Measurements from ENCODE around the gene CTNS.

The CTNS gene

DNA sequence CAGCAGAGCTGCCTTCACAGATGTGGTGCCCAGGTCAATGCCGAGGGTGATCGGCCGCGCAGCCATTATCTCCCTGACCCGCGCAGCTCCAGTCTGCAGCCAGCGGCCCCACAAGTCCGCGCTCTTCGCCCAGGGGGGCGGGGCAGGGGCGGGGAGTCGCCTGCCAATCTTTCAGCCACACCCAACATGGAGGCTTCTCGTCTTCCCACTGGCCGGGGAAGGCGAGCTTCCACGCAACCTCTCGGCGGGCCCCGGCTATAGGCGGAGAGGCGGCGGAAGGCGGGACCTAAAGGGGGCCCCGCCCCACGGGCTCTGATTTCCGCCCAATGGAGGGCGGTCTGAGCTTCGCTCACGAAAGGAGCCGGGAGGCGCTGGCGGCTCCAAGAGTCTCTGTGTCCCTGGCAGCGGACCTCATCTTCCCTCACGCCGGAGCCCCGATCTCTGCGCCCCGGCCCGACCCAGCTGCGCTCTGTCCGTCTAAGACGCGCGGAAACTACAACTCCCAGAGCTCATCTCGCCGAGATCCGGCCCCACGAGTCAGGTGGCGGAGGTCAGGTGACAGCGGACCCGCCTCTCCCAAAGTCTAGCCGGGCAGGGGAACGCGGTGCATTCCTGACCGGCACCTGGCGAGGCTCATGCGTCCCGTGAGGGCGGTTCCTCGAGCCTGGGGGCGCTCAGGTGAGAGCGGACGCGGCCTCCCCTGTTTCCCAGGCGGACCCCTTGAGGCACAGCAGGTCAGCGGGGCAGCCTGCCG is at the start of gene CTNS, which contains the start of gene SHPK:
TSS of gene CTNS (plus strand) at position 607 of the 754 bp plus-strand sequence. CDS start 3,447 bp downstream, outside the sequence.
TSS of gene SHPK (minus strand) at position 97 of the 754 bp plus-strand sequence. CDS start at position 66, 31 bp downstream.
- DNase-seq (ENCODE audit: low read depth in 3 of 3) = peak; percentile 87 to 95 (median 89)

DNA sequence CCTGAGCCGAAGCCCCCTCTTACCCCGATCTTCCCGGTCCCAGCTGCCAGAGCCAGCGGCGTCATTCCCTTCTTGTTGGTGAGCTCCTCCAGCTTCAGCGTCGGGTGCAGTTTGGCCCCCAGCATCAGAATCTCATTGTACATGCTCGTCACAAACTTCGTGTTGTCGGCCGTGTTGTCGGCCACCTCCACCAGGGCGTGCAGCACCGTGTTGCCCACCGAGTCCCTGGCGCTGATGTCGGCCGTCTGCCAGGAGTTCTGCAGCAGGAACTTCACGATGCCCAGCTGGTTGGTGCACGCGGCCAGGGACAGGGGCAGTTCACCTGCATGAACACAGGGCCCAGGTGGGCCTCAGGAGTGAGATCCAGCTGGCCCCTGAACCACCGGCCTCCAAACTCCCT is 46.8 kb upstream of the CTNS start:
- no peak for DNase-seq (ENCODE audit: low read depth in 3 of 3)

DNA sequence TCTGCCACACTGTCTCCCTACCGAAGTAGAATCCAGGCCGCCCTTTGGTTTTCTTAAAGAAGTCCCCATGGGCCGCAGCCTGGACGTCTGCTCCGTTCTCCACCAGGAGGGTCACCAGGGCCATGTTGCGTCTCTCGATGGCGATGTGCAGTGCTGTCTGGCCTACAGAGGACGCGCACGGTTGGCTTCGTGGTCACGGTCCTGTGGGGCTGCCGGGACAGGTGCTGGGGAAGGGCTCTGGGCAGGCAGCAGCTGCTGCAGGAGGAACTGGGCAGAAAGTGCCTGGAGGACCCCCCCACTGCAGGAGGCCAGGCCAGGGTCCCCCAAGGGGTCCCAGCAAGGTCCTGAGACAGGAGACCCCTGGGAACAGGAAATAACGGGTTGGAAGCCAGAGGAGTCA is 46.3 kb upstream of the CTNS start:
- DNase-seq (ENCODE audit: low read depth in 3 of 3) = no peak

GRCh38 chr17:3590768-3591167 is 45.8 kb upstream of the CTNS start:
- DNase-seq (ENCODE audit: low read depth in 3 of 3) = no peak

GRCh38 chr17:3592216-3592860 is 44.2 kb upstream of the CTNS start:
- DNase-seq (ENCODE audit: low read depth in 3 of 3) = no peak

GRCh38 chr17:3593384-3593783 is 43.2 kb upstream of the CTNS start:
- DNase-seq (ENCODE audit: low read depth in 3 of 3) = no peak

DNA sequence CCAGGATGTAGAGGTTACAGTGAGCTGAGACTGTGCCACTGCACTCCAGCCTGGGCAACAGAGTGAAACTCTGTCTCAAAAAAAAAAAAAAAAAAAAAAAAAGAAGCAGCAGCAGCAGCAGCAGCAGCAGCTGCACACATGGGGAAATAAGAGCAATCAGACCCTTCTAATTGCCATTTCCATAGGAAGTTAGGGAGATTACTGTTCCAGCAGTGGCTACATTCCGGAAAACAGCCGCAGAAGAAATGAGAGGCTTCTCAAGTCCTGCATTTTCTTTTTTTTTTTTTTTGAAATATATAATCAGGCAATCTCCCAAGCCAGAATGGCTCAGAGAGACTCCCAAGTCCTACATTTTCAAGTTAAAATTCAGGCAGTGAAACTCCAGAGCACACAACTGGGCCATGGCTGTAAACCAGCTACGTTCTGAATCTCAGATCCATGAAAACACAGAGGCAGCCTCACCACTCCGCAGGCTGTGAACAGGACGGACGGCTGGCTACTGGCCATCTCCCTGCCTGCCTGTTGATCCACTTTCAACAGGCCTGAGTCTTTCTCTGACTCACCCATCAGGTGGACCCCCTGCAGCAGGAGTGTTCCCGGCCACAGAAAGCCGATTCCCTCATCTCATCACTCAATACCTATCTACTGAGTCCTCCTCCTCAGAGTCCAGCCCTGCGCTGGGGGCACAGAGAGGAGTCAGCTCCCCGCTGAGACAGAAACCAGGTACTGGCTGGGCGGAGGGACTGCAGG is 42.3 kb upstream of the CTNS start:
- DNase-seq (ENCODE audit: low read depth in 3 of 3) = no peak

- no peak for DNase-seq (ENCODE audit: low read depth in 3 of 3)
These were observed 41.6 kb upstream of the CTNS start for GRCh38 chr17:3594976-3595375.

- DNase-seq (ENCODE audit: low read depth in 3 of 3) = no peak
These were observed 39.6 kb upstream of the CTNS start for GRCh38 chr17:3596804-3597464.

GRCh38 chr17:3598078-3598477 is 38.5 kb upstream of the CTNS start:
- DNase-seq (ENCODE audit: low read depth in 3 of 3) = no peak

GRCh38 chr17:3600529-3601205 is 35.9 kb upstream of the CTNS start:
- no peak for DNase-seq (ENCODE audit: low read depth in 3 of 3)

DNA sequence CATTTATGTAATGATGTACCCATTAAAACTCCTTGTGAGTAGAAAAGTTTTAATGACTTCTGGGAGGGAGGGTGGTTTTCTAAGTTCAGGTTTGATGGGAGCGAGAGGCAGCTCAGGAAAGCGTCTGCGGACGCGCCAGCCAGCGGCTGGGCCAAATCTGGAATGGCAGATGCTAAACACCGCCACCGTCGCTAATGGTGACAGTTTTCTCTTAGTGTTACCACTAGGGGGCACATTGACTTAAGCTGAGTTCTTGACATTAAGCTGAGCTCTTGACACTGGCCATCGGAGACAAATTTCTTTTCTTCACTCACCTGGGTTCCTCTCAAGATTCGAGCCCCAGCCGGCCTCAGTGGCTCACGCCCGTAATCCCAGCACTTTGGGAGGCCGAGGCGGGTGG is 34.1 kb upstream of the CTNS start:
- DNase-seq (ENCODE audit: low read depth in 3 of 3) = peak in 1 of 3 experiments; percentile 9

DNA sequence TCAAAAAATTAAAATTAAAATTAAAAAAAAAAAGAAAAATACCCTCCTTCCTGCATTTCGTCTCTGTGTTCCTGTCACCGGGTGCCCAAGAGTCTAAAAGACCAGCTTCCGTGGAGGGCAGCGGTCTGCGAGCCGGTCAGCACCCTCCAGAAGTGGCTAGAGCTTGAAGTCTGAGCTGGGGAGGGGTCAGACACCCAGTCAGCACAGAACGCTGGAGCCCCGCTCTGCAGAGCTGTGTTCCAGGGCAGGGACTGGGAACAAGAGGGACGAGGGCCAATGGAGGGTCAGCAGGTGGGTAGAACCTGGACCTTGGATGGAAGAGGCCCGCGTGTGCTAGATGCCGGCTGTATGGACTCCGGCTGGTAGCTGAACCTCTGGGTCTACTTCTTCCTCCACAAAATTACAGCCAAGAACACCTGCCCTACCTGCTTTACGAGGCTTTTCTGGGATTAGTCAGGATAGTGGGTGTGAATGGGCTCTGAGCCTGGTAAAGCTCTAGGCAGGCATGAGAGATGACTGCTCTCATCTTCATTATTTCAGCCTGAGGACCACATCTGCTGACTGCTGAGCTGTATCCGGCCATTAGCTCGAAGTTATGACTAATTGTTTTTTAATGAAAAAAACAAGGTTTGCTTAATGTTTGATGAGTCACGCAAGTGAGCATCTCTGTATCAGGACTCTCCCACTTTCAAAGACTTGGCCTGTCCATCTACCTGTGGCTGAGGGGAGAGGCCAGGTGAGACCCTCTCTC is 33.3 kb upstream of the CTNS start:
- DNase-seq (ENCODE audit: low read depth in 3 of 3) = no peak

DNA sequence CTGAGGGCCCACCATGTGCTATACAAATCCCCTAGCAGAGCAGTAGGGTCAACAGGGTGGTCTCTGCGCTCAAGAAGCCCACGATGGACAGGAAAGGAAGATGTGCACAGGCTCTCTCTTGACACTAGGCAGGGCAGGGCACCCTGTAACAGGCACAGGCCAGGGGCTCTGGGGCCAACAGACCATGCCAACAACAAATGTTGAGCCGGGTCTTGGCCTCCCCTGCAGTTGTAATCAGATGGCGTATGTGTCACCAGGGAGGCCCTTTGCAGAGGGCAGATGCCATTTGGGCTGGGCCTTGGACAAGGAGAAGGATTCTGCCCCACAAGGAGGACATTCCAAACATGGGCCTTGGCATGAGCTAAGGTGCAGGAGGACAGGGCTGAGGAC is 32.7 kb upstream of the CTNS start:
- no peak for DNase-seq (ENCODE audit: low read depth in 3 of 3)

DNA sequence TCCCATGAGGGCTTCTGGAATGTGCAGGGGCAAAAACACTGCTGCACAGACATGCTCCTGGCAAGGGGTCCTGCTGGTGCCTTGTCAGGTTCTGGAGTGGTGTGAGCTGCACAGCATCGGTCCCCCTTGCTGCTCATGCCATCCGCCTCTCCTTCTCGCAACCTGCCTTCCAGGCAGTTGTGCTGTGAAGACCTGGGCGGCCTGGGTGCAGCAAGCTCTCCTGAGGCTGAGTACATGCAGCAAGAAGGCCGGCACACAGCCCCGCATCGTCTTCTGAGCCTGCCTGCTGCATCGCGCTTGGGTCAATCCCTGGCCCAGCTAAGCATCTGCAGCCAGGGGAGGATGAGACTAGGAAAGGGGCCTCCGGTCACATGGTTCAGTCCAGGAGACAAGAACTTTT is 26.9 kb upstream of the CTNS start:
- DNase-seq (ENCODE audit: low read depth in 3 of 3) = no peak

DNA sequence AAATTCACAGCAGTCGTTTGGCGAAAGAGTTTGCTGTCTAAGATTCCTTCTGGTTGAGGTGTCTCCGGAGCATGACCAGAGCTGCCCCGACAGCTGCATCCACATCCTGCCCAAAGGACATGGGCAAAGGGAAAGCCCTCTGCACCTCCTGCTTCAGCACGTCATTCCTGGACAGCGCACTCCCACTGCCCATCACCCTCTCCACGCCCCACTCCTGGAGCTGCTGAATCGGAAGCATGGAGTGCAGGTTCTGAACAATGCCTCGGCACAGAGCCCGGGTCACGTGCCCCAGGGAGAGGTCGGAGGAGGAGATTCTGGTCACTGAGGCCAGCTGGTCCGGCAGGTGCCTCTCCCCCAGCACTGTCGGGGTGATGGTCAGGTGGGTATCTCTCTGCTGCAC is 26.0 kb upstream of the CTNS start:
- no peak for DNase-seq (ENCODE audit: low read depth in 3 of 3)

GRCh38 chr17:3613124-3613523 is 23.4 kb upstream of the CTNS start:
- no peak for DNase-seq (ENCODE audit: low read depth in 3 of 3)

DNA sequence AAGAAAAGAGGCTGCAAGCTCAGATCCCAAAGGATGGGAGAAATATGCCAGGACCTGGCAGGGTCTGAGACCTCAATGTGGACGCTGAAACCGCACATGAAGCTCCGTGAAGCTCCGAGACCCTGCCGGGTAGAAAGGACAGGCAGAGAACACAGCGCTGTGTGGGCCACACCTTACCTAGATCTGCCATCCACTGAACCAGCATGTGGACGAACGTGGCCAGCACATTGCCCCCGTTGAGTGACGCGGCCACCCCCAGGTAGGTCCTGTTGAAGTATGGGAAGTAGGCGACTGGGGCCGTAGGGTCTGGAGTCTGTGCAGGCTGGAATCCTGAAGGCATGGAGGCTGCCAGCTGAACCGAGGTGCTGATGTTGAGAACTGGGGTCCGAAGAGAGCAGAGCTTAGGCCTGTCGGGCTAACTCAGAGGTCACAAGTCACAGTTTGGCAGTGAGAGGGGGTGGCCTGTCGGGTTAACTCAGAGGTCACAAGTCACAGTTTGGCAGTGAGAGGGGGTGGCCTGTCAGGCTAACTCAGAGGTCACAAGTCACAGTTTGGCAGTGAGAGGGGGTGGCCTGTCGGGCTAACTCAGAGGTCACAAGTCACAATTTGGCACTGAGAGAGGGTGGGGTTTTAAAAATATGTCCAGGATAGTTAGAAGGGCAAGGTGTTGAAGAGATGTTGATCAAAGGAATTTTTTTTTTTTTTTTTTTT is 21.2 kb upstream of the CTNS start:
- no peak for DNase-seq (ENCODE audit: low read depth in 3 of 3)

GRCh38 chr17:3621146-3621720 is 15.3 kb upstream of the CTNS start:
- no peak for DNase-seq (ENCODE audit: low read depth in 3 of 3)
